Stomach (tissue), 9 donors: ENCODE data around the gene FAM149B1. TPM values are rescaled to one million over a fixed set of nuclear protein-coding genes. Genes with fewer than 3 reads are reported as not detected.
"Not testable (repeated sequence)": the region's sequence is repeated elsewhere in the genome, so short reads cannot be mapped to it uniquely, and the experiment has no call there.

Source experiments
- DNase-seq, 2 donors: peaks; one replicate each; pipeline versions ENCODE4 v3.0.0 to v3.0.0-alpha.2; 2013 to 2019
- H3K27ac ChIP-seq, 5 donors: fragments of 200-600 bp in 4 of 5; sonication (generic) in 4 of 5; one replicate each; pipeline ENCODE4 v1.5.1; 2013 to 2019; ENCODE audit warnings: mild to moderate bottlenecking in 1 of 5, moderate library complexity in 1 of 5
- H3K27me3 ChIP-seq, 3 donors: fragments of 200-600 bp; sonication (generic); one replicate each; pipeline ENCODE4 v1.5.1; 2017 to 2019; ENCODE audit warnings: mixed run types in 1 of 3
- H3K36me3 ChIP-seq, 4 donors: fragments of 200-600 bp; sonication (generic); 1 replicate in 3 of 4; 2 replicates in 1 of 4; pipeline ENCODE4 v1.5.1; 2016 to 2019
- H3K4me1 ChIP-seq, 4 donors: fragments of 200-600 bp; sonication (generic); one replicate each; pipeline ENCODE4 v1.5.1; 2016 to 2019
- H3K4me3 ChIP-seq, 4 donors: fragments of 200-600 bp; sonication (generic) in 3 of 4; one replicate each; pipeline ENCODE4 v1.5.1; 2016 to 2019; ENCODE audit warnings: mild to moderate bottlenecking in 1 of 4
- H3K9me3 ChIP-seq, 4 donors: fragments of 200-600 bp; sonication (generic); one replicate each; pipeline ENCODE4 v1.5.1; 2016 to 2019
- EP300 ChIP-seq: sonication (generic); formaldehyde crosslinking; IDR thresholded peaks from one replicate; pipeline ENCODE4 v1.6.1; 2017; ENCODE audit warnings: antibody characterized with exemption
- POLR2A ChIP-seq, 4 donors: fragments of 450-650 bp; IDR thresholded peaks; one replicate each; pipeline ENCODE4 v1.6.1; 2016; ENCODE audit warnings: antibody characterized with exemption in 4 of 4, control low read depth in 2 of 4, mild to moderate bottlenecking in 1 of 4, moderate library complexity in 1 of 4
- POLR2AphosphoS5 ChIP-seq, 3 donors: sonication (generic); formaldehyde crosslinking; IDR thresholded peaks; one replicate each; pipeline ENCODE4 v1.6.1; 2016; ENCODE audit warnings: antibody characterized with exemption in 3 of 3
- WGBS, 5 donors: extraction: QIAGEN DNeasy Blood & Tissue Kit in 3 of 5; methylation state at CpG; one replicate each; pipeline versions ENCODE4 v1.1.5 to v1.1.7; 2013 to 2018; 5-methylcytosine and 5-hydroxymethylcytosine counted together
- intact Hi-C: fragments of 100-400 bp; cut with DNase I; formaldehyde crosslinking; loops from one replicate; pipeline ENCODE4 v1.15.1; 2023; ENCODE audit warnings: low total_unique reads
- polyA plus RNA-seq, 3 donors: library from polyadenylated mRNA; stranded (reverse); fragments of 200-250 nt; gene quantifications; one replicate each; pipeline ENCODE4 v1.2.3, GENCODE V29; 2013
- total RNA-seq, 5 donors: library from RNA; depleted of rRNA; stranded (reverse); fragments of >200 nt; gene quantifications; one replicate each; pipeline versions ENCODE4 v1.1.0 to v1.2.3, GENCODE V29; 2014 to 2016
- TF ChIP-seq, protein P1 (sequence below), 7 experiments: fragments of 450-650 bp in 4 of 7; fragments of 200-600 bp in 3 of 7; sonication (generic) in 3 of 7; IDR thresholded peaks; one replicate each; pipeline ENCODE4 v1.5.1; 2016 to 2019; ENCODE audit warnings: antibody characterized with exemption in 7 of 7, control low read depth in 2 of 7, mild to moderate bottlenecking in 1 of 7
- donor health status: healthy with polysubstance abuse.
- donor health status: Bipolar disorder and iron deficiency.
- donor health status: healthy.

FAM149B1 gene
- total and polyA plus RNA-seq, 8 donors = 10.4 to 27.0 (median 16.3) TPM

DNA sequence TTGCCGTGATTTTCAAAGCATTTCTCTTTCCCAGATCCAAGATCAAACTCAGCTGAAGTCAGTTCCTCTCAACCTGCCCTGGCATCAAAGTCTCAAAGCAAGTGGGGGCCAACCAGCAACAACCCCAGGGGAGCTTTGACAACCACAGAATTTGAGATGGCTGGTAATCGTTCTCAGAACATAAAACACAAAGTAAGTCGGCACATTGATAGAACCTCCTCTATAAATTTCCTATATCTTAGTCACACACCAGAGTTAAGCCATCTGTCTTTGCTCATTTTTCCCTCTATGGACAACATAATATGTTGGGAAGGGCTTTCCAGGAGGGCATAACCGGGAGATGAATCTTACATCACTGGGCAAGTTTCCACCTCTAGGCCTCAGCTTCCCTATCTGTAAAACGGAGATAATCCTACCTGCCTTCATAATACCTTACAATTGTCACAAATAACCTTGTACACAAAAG is 80.4 kb downstream of the FAM149B1 start:
- DNase-seq = no peak
- H3K27ac ChIP-seq = peak overlapping the region in 4 of 5 donors; percentile 84 to 94 (median 88)
- H3K4me1 ChIP-seq = peaks cover 38 to 66% (median 49%) of the 10 kb centered on the region in 4 donors
- TF ChIP-seq, protein P1, sequence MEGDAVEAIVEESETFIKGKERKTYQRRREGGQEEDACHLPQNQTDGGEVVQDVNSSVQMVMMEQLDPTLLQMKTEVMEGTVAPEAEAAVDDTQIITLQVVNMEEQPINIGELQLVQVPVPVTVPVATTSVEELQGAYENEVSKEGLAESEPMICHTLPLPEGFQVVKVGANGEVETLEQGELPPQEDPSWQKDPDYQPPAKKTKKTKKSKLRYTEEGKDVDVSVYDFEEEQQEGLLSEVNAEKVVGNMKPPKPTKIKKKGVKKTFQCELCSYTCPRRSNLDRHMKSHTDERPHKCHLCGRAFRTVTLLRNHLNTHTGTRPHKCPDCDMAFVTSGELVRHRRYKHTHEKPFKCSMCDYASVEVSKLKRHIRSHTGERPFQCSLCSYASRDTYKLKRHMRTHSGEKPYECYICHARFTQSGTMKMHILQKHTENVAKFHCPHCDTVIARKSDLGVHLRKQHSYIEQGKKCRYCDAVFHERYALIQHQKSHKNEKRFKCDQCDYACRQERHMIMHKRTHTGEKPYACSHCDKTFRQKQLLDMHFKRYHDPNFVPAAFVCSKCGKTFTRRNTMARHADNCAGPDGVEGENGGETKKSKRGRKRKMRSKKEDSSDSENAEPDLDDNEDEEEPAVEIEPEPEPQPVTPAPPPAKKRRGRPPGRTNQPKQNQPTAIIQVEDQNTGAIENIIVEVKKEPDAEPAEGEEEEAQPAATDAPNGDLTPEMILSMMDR (IDR thresholded peaks at IDR 0.05) = no peak
- no peak for TF ChIP-seq EP300
- TF ChIP-seq POLR2A (IDR thresholded peaks at IDR 0.05) = no peak
- TF ChIP-seq POLR2AphosphoS5 (IDR thresholded peaks at IDR 0.05) = no peak
- intact Hi-C loops = no loop called here
- WGBS, 5 donors = 63 to 76% (median 71%) methylated on average over 5 of the region's 5 CpGs
- no peaks in the 10 kb centered on the region for H3K27me3 ChIP-seq
- peaks cover 17 to 45% (median 38%) of the 10 kb centered on the region in 4 donors for H3K36me3 ChIP-seq
- no peaks in the 10 kb centered on the region for H3K9me3 ChIP-seq
- H3K4me3 ChIP-seq = no peak overlapping the region

DNA sequence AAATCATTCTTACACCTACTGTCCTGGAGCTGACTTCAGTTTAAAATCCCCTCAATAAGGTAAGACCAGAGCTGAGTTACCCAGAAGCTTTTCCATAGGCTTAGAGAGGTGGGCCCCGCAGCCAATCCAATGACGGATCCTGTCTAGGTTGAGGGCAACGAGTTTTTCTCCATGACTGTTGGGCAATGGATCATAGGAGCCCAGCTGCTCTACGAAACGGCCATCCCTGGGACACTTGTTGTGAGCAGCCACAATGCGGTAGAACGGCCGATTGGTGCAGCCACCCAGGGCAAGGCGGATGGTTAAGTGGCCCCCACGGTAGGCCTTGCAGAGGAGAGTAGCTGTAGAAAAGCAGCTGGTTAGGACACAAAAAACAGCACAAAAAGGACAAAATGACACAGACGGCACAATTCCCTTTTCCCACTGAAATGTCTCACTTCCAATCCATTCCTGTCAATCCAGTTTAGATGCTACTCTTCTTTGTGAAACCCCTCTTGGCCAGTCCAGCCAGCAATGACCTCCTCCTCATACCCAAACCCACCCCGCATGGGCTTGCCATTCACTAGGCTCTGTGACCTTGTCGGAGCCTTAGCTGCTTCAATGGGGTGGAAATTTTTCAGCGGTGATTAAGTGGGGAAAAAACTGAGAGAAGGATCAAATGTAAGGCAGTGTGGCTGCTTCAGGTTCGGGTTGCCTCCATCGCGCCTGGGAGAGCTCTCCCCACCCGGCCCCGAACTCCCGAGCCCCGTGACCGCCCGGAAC is 83.9 kb downstream of the FAM149B1 start:
- H3K4me1 ChIP-seq = peaks cover 28 to 43% (median 38%) of the 10 kb centered on the region in 4 donors
- DNase-seq = peak in 1 of 2 donors; percentile 34
- peak overlapping the region; percentile 76 to 87 (median 84) for H3K4me3 ChIP-seq

DNA sequence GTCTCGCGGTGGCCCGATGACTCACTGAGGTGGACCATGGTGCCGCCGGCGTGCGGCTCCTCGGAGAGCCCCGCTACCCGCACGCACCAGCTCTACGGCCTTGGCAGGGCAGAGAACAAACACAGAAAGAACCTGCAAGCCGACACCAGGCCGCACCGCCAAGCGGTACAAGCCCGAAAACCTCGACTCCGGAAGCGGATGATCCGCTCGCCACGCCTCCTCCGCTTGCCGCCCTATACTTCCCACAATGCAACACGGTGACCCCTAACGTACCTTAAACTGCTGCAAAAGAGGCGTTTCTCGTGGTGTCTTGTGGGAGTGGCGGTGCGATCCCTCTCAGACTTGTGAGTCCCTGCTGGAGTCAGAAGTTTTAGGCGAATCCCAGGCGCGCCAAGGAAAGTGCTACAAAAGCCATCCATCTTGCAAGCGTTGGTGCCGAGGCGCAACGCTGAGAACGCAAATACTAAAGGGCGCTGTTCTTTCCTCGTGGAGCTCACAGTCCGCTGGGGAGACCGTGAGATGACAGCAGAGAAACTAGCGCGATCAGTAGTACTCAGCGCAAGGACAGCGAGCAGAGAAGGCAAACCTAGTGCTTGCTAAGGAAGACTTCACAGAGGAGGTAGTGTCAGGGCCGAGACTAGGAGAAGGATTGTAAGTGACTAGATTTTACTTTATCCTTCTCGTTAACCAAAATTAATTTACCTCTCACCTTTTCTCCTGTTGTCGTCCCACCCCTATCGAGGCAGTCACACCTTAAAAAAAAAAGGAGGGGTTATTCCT is 84.7 kb downstream of the FAM149B1 start, which contains the start of gene MRPS16:
TSS of gene MRPS16 (minus strand) at position 200 of the 780 bp plus-strand sequence. CDS start at position 38, 162 bp downstream.
- Histone ChIP-seq H3K4me1 (peaks cover 28 to 40% (median 33%) of the 10 kb centered on the region in 4 donors), H3K9me3 (no peaks in the 10 kb centered on the region), H3K4me3 (peak within 1 kb of the TSS; percentile 76 to 87 (median 84)), H3K27ac (peak within 1 kb of the TSS; percentile 93 to 95 (median 94)), H3K36me3 (peaks cover 15 to 23% (median 22%) of the 10 kb centered on the region in 4 donors), H3K27me3 (no peaks in the 10 kb centered on the region)
- DNase-seq = peak; percentile 93 to 99
- 0 to 1% (median 0%) methylated on average over 51 of the region's 51 CpGs for WGBS, 5 donors
- TF ChIP-seq EP300 (no peak), POLR2A (IDR thresholded peaks at IDR 0.05) (peak in 1 of 4 donors; percentile 55), POLR2AphosphoS5 (IDR thresholded peaks at IDR 0.05) (peak; percentile 89 to 99 (median 99))
- TF ChIP-seq, protein P1 (IDR thresholded peaks at IDR 0.05) = no peak
- intact Hi-C loops = no loop called here

More for the DNA sequence above, 83.9 kb downstream of the FAM149B1 start:
- peaks cover 15 to 23% (median 22%) of the 10 kb centered on the region in 4 donors for H3K36me3 ChIP-seq
- H3K27me3 ChIP-seq = no peaks in the 10 kb centered on the region
- 8 to 14% (median 10%) methylated on average over 16 to 23 of the region's 23 CpGs for WGBS, 5 donors
- peak overlapping the region; percentile 93 to 95 (median 94) for H3K27ac ChIP-seq
- H3K9me3 ChIP-seq = no peaks in the 10 kb centered on the region
- intact Hi-C loops = no loop called here
- TF ChIP-seq, protein P1 (IDR thresholded peaks at IDR 0.05) = no peak

DNA sequence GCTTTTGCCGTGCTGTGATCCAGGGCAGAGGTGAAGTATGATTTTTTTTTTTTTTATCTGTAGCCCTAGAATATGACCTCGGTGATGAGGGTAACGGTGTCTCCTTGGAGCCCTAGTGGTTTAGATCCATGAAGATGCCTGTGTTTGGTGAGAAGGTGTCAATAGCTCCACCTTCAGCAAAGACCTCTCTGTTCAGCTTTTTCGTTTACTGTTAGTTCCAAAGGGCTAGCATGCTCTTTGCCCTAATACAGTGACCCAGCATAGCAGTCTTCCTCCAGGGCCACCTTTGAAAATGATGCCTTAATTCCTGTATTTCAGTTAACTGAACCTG is 85.3 kb downstream of the FAM149B1 start:
- peak overlapping the region; percentile 76 to 87 (median 84) for H3K4me3 ChIP-seq
- peak in 1 of 2 donors; percentile 23 for DNase-seq
- TF ChIP-seq EP300 = no peak
- no peak for TF ChIP-seq POLR2AphosphoS5 (IDR thresholded peaks at IDR 0.05)
- TF ChIP-seq, protein P1 (IDR thresholded peaks at IDR 0.05) = no peak
- 0 to 1% (median 0%) methylated on average over 4 of the region's 4 CpGs for WGBS, 5 donors
- no peaks in the 10 kb centered on the region for H3K27me3 ChIP-seq
- H3K27ac ChIP-seq = peak overlapping the region in 4 of 5 donors; percentile 93 to 95 (median 94)
- intact Hi-C loops = no loop called here
- H3K36me3 ChIP-seq = peaks cover 15 to 23% (median 22%) of the 10 kb centered on the region in 4 donors
- H3K4me1 ChIP-seq = peaks cover 22 to 34% (median 29%) of the 10 kb centered on the region in 4 donors
- H3K9me3 ChIP-seq = no peaks in the 10 kb centered on the region

DNA sequence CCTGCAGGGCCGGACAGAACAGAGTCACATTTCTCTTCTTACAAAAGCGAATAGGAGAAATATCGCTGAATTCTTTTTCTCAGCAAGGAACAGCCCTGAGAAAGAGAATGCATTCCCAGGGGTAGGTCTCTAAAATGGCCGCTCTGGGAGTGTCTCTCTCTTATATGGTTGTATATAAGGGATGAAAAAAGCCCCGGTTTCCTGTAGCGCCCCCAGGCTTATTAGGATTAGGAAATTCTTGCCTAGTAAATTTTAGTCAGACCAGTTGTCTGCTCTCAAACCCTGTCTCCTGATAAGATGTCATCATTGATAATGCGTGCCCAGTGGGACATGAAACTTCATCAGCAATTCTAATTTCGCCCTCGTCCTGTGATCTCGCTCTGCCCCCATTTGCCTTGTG is 90.7 kb downstream of the FAM149B1 start:
- H3K27me3 ChIP-seq, DNase-seq, intact Hi-C loops, H3K36me3 ChIP-seq, H3K4me3 ChIP-seq, H3K27ac ChIP-seq, H3K4me1 ChIP-seq: not testable (repeated sequence)
- WGBS, 5 donors = 95 to 97% (median 97%) methylated on average over 10 of the region's 10 CpGs
- H3K9me3 ChIP-seq = peaks cover 0 to 14% (median 0%) of the 10 kb centered on the region in 4 donors
